Type B pancreatic cell (in vitro differentiated cells): Measurements from ENCODE around the gene DCP1B. TPM values are rescaled to one million over a fixed set of nuclear protein-coding genes. Genes with fewer than 3 reads are reported as not detected.

Experiments
- DNase-seq: peaks from one replicate; pipeline ENCODE4 v3.0.0; 2021; ENCODE audit warnings: mixed read lengths; ENCODE audit not compliant: unreplicated experiment; ENCODE audit errors: extremely low spot score
- H3K27ac Mint-ChIP-seq: 2 replicates; pipeline ENCODE4 v1.8.0; 2021; ENCODE audit warnings: mild to moderate bottlenecking, mixed read lengths
- H3K27me3 Mint-ChIP-seq: 2 replicates; pipeline ENCODE4 v1.8.0; 2021; ENCODE audit warnings: mixed read lengths
- H3K36me3 Mint-ChIP-seq: 2 replicates; pipeline ENCODE4 v1.8.0; 2021; ENCODE audit warnings: mixed read lengths
- H3K4me1 Mint-ChIP-seq: one replicate; pipeline ENCODE4 v1.8.0; 2021; ENCODE audit warnings: mixed read lengths; ENCODE audit not compliant: unreplicated experiment
- H3K4me3 Mint-ChIP-seq: 2 replicates; pipeline ENCODE4 v1.8.0; 2021; ENCODE audit warnings: mild to moderate bottlenecking, mixed read lengths
- H3K9me3 Mint-ChIP-seq: 2 replicates; pipeline ENCODE4 v1.8.0; 2021; ENCODE audit warnings: mixed read lengths
- total RNA-seq: library from RNA; stranded (reverse); gene quantifications from 2 replicates; pipeline ENCODE4 v1.2.1, GENCODE V29; 2021; ENCODE audit warnings: low replicate concordance
- TF ChIP-seq, protein P1 (sequence below): fragments of 200-600 bp; sonication (generic); conservative IDR thresholded peaks from 2 replicates; pipeline ENCODE4 v1.5.0; 2021; ENCODE audit warnings: antibody characterized with exemption, mild to moderate bottlenecking

The DCP1B gene
- total RNA-seq, 1 donor from 2014 or later: 22.3 TPM

DNA sequence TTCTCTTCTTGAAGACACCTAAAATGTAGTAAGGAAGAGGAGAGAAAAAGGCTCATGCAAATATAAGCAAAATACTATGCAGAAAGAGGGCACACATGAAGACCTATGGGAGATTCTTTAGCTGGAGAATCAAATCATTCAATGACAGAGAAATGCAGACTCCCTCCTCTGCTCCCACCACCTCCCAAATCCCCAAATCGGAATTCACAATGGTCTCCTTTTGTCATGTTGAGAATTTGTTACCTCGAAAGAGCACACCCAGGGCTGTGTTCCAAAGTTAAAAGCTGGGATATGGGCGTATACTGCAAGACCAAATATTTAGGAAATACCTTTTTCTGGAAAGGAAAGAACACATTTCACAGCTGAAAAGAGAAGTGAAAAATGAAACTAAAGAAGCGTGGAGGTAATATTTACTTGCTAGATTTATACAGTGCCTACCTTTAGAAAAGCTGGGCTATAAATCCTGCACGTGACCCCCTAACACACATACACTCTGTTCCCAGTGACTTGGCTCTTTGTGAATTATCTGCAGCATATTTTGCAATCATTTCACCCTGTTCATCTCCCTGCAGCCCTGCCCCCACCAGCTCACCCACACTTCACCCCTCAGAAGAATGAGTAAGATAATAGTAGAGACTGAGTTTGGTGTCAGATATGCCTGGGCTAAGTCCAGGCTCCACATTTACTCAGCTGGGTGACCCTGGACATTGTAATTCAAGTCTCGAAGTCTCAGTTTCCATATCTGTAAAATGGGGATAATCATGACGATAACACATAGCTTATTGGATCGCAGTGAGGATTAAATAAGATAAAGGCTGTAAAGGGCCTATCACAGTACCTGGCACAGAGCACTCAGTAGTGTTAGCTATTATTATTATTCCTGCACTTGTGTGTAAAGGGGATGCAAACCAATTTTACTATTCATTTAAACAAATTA lies 45.6 kb upstream of the DCP1B start:
- Mint-ChIP-seq H3K4me1 (peaks cover 13% of the 10 kb centered on the region), H3K36me3 (no peaks in the 10 kb centered on the region), H3K9me3 (no peaks in the 10 kb centered on the region), H3K27me3 (peaks cover 68% of the 10 kb centered on the region), H3K27ac (no peak overlapping the region), H3K4me3 (peak overlapping the region; percentile 3)
- TF ChIP-seq, protein P1, sequence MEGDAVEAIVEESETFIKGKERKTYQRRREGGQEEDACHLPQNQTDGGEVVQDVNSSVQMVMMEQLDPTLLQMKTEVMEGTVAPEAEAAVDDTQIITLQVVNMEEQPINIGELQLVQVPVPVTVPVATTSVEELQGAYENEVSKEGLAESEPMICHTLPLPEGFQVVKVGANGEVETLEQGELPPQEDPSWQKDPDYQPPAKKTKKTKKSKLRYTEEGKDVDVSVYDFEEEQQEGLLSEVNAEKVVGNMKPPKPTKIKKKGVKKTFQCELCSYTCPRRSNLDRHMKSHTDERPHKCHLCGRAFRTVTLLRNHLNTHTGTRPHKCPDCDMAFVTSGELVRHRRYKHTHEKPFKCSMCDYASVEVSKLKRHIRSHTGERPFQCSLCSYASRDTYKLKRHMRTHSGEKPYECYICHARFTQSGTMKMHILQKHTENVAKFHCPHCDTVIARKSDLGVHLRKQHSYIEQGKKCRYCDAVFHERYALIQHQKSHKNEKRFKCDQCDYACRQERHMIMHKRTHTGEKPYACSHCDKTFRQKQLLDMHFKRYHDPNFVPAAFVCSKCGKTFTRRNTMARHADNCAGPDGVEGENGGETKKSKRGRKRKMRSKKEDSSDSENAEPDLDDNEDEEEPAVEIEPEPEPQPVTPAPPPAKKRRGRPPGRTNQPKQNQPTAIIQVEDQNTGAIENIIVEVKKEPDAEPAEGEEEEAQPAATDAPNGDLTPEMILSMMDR: no peak
- no peak for DNase-seq

- no peak overlapping the region for H3K27ac Mint-ChIP-seq
- no peak overlapping the region for H3K4me3 Mint-ChIP-seq
- H3K27me3 Mint-ChIP-seq: peaks cover 60% of the 10 kb centered on the region
- no peaks in the 10 kb centered on the region for H3K9me3 Mint-ChIP-seq
- H3K36me3 Mint-ChIP-seq: no peaks in the 10 kb centered on the region
- TF ChIP-seq, protein P1: no peak
- no peak for DNase-seq
- H3K4me1 Mint-ChIP-seq: peaks cover 6% of the 10 kb centered on the region
These were observed 43.5 kb upstream of the DCP1B start for GRCh38 chr12:2047752-2048151.

- Mint-ChIP-seq H3K36me3 (no peaks in the 10 kb centered on the region), H3K27ac (no peak overlapping the region), H3K27me3 (peaks cover 56% of the 10 kb centered on the region), H3K4me1 (peaks cover 6% of the 10 kb centered on the region), H3K9me3 (no peaks in the 10 kb centered on the region), H3K4me3 (no peak overlapping the region)
- TF ChIP-seq, protein P1: no peak
- DNase-seq: no peak
These were observed 42.7 kb upstream of the DCP1B start for GRCh38 chr12:2046957-2047356.

DNA sequence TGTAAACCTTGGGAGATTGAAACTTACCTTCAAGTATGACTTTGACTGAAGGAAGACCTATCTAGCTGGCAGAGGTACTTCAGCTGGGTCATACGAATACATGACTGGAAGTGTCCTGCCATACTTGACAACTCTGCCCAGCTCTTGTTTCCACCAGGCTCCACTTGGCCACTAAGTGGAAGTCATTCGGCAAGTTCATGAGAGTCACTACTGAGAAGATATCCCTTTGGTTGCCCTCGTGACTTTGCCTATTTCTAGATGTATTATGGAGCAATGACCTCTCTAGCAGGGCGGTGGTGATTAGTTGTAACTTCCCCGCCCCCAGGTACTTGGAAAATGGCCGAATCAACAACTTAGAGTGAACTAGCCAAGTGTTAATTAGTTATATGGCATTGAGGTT lies 39.9 kb upstream of the DCP1B start:
- H3K4me1 Mint-ChIP-seq: no peaks in the 10 kb centered on the region
- peaks cover 47% of the 10 kb centered on the region for H3K27me3 Mint-ChIP-seq

DNA sequence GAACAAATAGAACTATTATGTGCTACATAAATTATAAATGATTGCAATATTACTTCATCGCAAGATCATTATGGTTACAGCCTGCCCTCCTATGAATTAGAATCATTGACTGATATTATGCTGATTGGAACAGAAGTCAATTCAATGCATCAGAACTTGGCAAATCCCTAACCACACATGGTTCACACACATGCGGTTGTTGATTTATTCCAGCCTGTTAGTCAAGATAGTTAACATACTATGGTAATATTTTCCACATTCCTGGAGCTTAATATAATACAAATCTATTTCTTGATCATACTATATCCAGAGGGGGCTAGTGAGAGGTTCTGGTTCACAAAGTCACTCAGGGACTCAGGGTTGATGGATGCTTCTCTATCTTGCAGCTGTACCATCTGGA lies 38.8 kb upstream of the DCP1B start:
- Mint-ChIP-seq H3K27me3 (peaks cover 48% of the 10 kb centered on the region), H3K4me1 (no peaks in the 10 kb centered on the region), H3K36me3 (no peaks in the 10 kb centered on the region), H3K4me3 (no peak overlapping the region), H3K9me3 (no peaks in the 10 kb centered on the region), H3K27ac (no peak overlapping the region)
- no peak for DNase-seq
- TF ChIP-seq, protein P1: no peak

More for the DNA sequence above, 39.9 kb upstream of the DCP1B start:
- H3K9me3 Mint-ChIP-seq: no peaks in the 10 kb centered on the region
- no peak for DNase-seq
- no peak overlapping the region for H3K27ac Mint-ChIP-seq
- no peaks in the 10 kb centered on the region for H3K36me3 Mint-ChIP-seq
- TF ChIP-seq, protein P1: no peak
- no peak overlapping the region for H3K4me3 Mint-ChIP-seq
